SK-N-SH (cell line): ENCODE measurements around the gene ISM1. TPM values are rescaled to one million over a fixed set of nuclear protein-coding genes. Genes with fewer than 3 reads are reported as not detected.

Experiments used
- CTCF ChIA-PET: fragments of 300-600, 350-600 bp; formaldehyde crosslinking; extraction: SDS; loops from one replicate; lab custom pipeline; 2021; lab: Yijun Ruan, JAX
- POLR2A ChIA-PET: fragments of 350-600 bp; sonication (Branson Sonifier 250); formaldehyde crosslinking; extraction: SDS; loops from one replicate; lab custom pipeline; 2020; ENCODE audit warnings: antibody characterized with exemption, inconsistent platforms; lab: Yijun Ruan, JAX
- DNase-seq: peaks from one replicate; pipeline ENCODE4 v3.0.0; 2012
- H2AFZ ChIP-seq: fragments of 200-600 bp; sonication (generic); 2 replicates; pipeline ENCODE4 v1.8.1; 2016; ENCODE audit warnings: antibody characterized with exemption, mild to moderate bottlenecking, low read depth
- H3F3A ChIP-seq: fragments of 200-600 bp; sonication (generic); replicated peaks from 2 replicates; pipeline ENCODE3; 2016; ENCODE audit warnings: antibody characterized with exemption, mild to moderate bottlenecking; ENCODE audit not compliant: insufficient read depth
- H3K27ac ChIP-seq, 2 experiments: fragments of 200-500 bp in 1 of 2; fragments of 200-600 bp in 1 of 2; sonication (Bioruptor generic) in 1 of 2; sonication (generic), shearing (Covaris generic) in 1 of 2; 2 replicates each; pipeline versions ENCODE4 v1.5.1 to v1.6.1; 2014 to 2016; ENCODE audit warnings: low read depth in 2 of 2, inconsistent platforms in 1 of 2, low read length in 1 of 2, mild to moderate bottlenecking in 1 of 2, mixed read lengths in 1 of 2
- H3K27me3 ChIP-seq: fragments of 200-600 bp; sonication (generic), shearing (Covaris generic); 2 replicates; pipeline ENCODE4 v1.6.1; 2016; ENCODE audit warnings: mixed run types; ENCODE audit not compliant: insufficient read depth
- H3K36me3 ChIP-seq, 2 experiments: fragments of 200-500 bp in 1 of 2; fragments of 200-600 bp in 1 of 2; sonication (Bioruptor generic) in 1 of 2; sonication (generic) in 1 of 2; replicated peaks in 1 of 2; 2 replicates each; pipeline versions ENCODE3 to v1.5.1; 2014 to 2016; ENCODE audit warnings: low read length in 1 of 2, mild to moderate bottlenecking in 1 of 2; ENCODE audit not compliant: insufficient read depth in 2 of 2, control insufficient read depth in 1 of 2
- H3K4me1 ChIP-seq, 2 experiments: fragments of 200-500 bp in 1 of 2; fragments of 200-600 bp in 1 of 2; sonication (Bioruptor generic) in 1 of 2; sonication (generic), shearing (Covaris generic) in 1 of 2; 2 replicates each; pipeline versions ENCODE4 v1.5.1 to v1.6.1; 2014 to 2016; ENCODE audit warnings: low read depth in 1 of 2, low read length in 1 of 2, mixed run types in 1 of 2; ENCODE audit not compliant: insufficient read depth in 2 of 2, control insufficient read depth in 1 of 2
- H3K4me2 ChIP-seq: fragments of 200-600 bp; sonication (generic), shearing (Covaris generic); 2 replicates; pipeline ENCODE4 v1.6.1; 2017; ENCODE audit warnings: mixed run types
- H3K4me3 ChIP-seq, 2 experiments: fragments of 200-500 bp in 1 of 2; fragments of 200-600 bp in 1 of 2; sonication (Bioruptor generic) in 1 of 2; sonication (generic), shearing (Covaris generic) in 1 of 2; 2 replicates each; pipeline versions ENCODE4 v1.5.1 to v1.8.1; 2014 to 2016; ENCODE audit warnings: low read depth in 2 of 2, inconsistent platforms in 1 of 2, low read length in 1 of 2, mild to moderate bottlenecking in 1 of 2, mixed read lengths in 1 of 2, moderate library complexity in 1 of 2
- H3K79me2 ChIP-seq: fragments of 200-600 bp; sonication (generic); 2 replicates; pipeline ENCODE4 v1.8.1; 2017; ENCODE audit warnings: mild to moderate bottlenecking; ENCODE audit not compliant: insufficient read depth
- H3K9ac ChIP-seq: fragments of 200-600 bp; sonication (generic); 2 replicates; pipeline ENCODE4 v1.6.1; 2017; ENCODE audit warnings: mixed run types
- H3K9me2 ChIP-seq: fragments of 200-600 bp; sonication (generic); 2 replicates; pipeline ENCODE4 v1.6.1; 2017; ENCODE audit warnings: mixed run types
- H3K9me3 ChIP-seq: fragments of 200-600 bp; sonication (generic); 2 replicates; pipeline ENCODE4 v1.6.1; 2017; ENCODE audit warnings: mixed run types, mild to moderate bottlenecking, moderate library complexity
- H4K20me1 ChIP-seq: fragments of 200-600 bp; sonication (generic); 2 replicates; pipeline ENCODE4 v1.6.1; 2017; ENCODE audit warnings: mild to moderate bottlenecking, mixed run types; ENCODE audit not compliant: insufficient read depth
- EP300 ChIP-seq, 2 experiments: IDR thresholded peaks; 2 replicates each; pipeline versions ENCODE4 v1.4.0 to v1.6.1; 2012; ENCODE audit warnings: borderline replicate concordance in 1 of 2, low read depth in 1 of 2, low read length in 1 of 2
- EZH2phosphoT487 ChIP-seq: fragments of 200-600 bp; sonication (generic); IDR thresholded peaks from 2 replicates; pipeline ENCODE4 v1.6.1; 2017; ENCODE audit warnings: low read depth, mixed run types, mild to moderate bottlenecking, antibody characterized with exemption, moderate library complexity, borderline replicate concordance
- FOXM1 ChIP-seq: IDR thresholded peaks from 2 replicates; pipeline ENCODE4 v1.4.0; 2012; ENCODE audit warnings: low read depth, mild to moderate bottlenecking
- GABPA ChIP-seq: IDR thresholded peaks from 2 replicates; pipeline ENCODE4 v1.4.0; 2012; ENCODE audit warnings: low read depth, mild to moderate bottlenecking
- GATA2 ChIP-seq: sonication (generic); formaldehyde crosslinking; IDR thresholded peaks from 2 replicates; pipeline ENCODE4 v1.5.0; 2020; ENCODE audit warnings: mild to moderate bottlenecking, missing genetic modification reagents
- JUND ChIP-seq: IDR thresholded peaks from 2 replicates; pipeline ENCODE4 v1.4.0; 2012
- POLR2AphosphoS5 ChIP-seq: IDR thresholded peaks from 2 replicates; pipeline ENCODE4 v1.6.1; 2012; ENCODE audit warnings: low read depth, low read length
- RAD21 ChIP-seq: IDR thresholded peaks from 2 replicates; pipeline ENCODE4 v1.6.1; 2012; ENCODE audit warnings: mild to moderate bottlenecking, low read length
- RCOR1 ChIP-seq: fragments of 150-350 bp; IDR thresholded peaks from 2 replicates; pipeline ENCODE4 v1.6.1; 2017; ENCODE audit warnings: antibody characterized with exemption, low read length
- TAF1 ChIP-seq: IDR thresholded peaks from 2 replicates; pipeline ENCODE4 v1.6.1; 2012; ENCODE audit warnings: low read depth, mild to moderate bottlenecking, low read length, moderate library complexity, borderline replicate concordance
- YY1 ChIP-seq: IDR thresholded peaks from 2 replicates; pipeline ENCODE4 v1.4.0; 2012; ENCODE audit warnings: low read depth, mild to moderate bottlenecking
- WGBS: methylation state at CpG from one replicate; pipeline ENCODE4 v1.1.6; 2017; ENCODE audit warnings: low lambda C conversion rate; 5-methylcytosine and 5-hydroxymethylcytosine counted together
- polyA plus RNA-seq, 3 experiments: library from polyadenylated mRNA; depleted of rRNA; stranded (reverse); fragments of >200 nt; gene quantifications; 2 replicates each; pipeline ENCODE4 v1.2.3, GENCODE V29; 2012
- TF ChIP-seq, protein P1 (sequence below): IDR thresholded peaks from 2 replicates; pipeline ENCODE4 v1.6.1; 2012; ENCODE audit warnings: mild to moderate bottlenecking, low read depth, low read length, moderate library complexity
- TF ChIP-seq, protein P2 (sequence below): fragments of 150-350 bp; IDR thresholded peaks from 2 replicates; pipeline ENCODE4 v1.6.1; 2017; ENCODE audit warnings: antibody characterized with exemption, low read length, low read depth, borderline replicate concordance
- TF ChIP-seq, protein P3 (sequence below): IDR thresholded peaks from 2 replicates; pipeline ENCODE4 v1.4.0; 2012; ENCODE audit warnings: low read depth, borderline replicate concordance
- TF ChIP-seq, protein P4 (sequence below): IDR thresholded peaks from 2 replicates; pipeline ENCODE4; 2012
- TF ChIP-seq, protein P5 (sequence below): IDR thresholded peaks from 2 replicates; pipeline ENCODE4 v1.4.0; 2012; ENCODE audit warnings: low read depth, borderline replicate concordance

Gene ISM1
- polyA plus RNA-seq, 1 of the 3 experiments (the other 2 are of a cell fraction), result not detected

DNA sequence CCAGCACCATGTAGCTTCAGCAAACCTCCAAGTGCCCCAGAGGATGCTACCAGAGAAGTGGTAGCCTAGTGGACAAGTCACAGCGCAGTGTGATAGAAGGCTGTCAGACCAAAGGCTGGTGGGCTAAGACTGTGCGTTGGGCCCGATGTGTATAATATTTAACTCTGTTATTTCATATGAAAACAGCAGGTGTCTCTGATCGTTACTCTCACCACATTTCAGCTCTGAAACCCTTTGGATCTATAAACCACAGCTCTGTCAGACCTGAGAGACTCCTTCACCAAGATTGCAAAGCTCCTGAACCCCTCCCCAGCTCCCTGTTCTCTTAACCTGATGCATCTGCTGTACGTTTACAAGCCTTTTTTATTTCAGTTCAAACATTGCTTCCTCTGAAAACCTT lies 43.8 kb downstream of the ISM1 start:
- Histone ChIP-seq H3F3A (no peaks in the 10 kb centered on the region), H2AFZ (no peak overlapping the region), H3K9ac (no peak overlapping the region), H3K4me3 (no peak overlapping the region), H3K79me2 (no peaks in the 10 kb centered on the region), H3K4me2 (no peak overlapping the region), H3K36me3 (no peaks in the 10 kb centered on the region), H3K9me3 (no peaks in the 10 kb centered on the region), H3K9me2 (no peaks in the 10 kb centered on the region), H3K4me1 (no peaks in the 10 kb centered on the region), H4K20me1 (no peaks in the 10 kb centered on the region), H3K27ac (no peak overlapping the region), H3K27me3 (no peaks in the 10 kb centered on the region; the same call in 1 of the 2 replicates)
- POLR2A ChIA-PET, result no interaction called here
- WGBS, result 51% methylated on average over 5 of the region's 5 CpGs
- CTCF ChIA-PET, result interaction anchor here (0.6 to 1.3 kb wide), 3 partner anchors 15 to 340 kb away, joined by 3 to 5 read pairs (median 3); no protein-coding TSS in a partner anchor
- TF ChIP-seq, protein P1, sequence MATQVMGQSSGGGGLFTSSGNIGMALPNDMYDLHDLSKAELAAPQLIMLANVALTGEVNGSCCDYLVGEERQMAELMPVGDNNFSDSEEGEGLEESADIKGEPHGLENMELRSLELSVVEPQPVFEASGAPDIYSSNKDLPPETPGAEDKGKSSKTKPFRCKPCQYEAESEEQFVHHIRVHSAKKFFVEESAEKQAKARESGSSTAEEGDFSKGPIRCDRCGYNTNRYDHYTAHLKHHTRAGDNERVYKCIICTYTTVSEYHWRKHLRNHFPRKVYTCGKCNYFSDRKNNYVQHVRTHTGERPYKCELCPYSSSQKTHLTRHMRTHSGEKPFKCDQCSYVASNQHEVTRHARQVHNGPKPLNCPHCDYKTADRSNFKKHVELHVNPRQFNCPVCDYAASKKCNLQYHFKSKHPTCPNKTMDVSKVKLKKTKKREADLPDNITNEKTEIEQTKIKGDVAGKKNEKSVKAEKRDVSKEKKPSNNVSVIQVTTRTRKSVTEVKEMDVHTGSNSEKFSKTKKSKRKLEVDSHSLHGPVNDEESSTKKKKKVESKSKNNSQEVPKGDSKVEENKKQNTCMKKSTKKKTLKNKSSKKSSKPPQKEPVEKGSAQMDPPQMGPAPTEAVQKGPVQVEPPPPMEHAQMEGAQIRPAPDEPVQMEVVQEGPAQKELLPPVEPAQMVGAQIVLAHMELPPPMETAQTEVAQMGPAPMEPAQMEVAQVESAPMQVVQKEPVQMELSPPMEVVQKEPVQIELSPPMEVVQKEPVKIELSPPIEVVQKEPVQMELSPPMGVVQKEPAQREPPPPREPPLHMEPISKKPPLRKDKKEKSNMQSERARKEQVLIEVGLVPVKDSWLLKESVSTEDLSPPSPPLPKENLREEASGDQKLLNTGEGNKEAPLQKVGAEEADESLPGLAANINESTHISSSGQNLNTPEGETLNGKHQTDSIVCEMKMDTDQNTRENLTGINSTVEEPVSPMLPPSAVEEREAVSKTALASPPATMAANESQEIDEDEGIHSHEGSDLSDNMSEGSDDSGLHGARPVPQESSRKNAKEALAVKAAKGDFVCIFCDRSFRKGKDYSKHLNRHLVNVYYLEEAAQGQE, result no peak
- TF ChIP-seq, protein P2, sequence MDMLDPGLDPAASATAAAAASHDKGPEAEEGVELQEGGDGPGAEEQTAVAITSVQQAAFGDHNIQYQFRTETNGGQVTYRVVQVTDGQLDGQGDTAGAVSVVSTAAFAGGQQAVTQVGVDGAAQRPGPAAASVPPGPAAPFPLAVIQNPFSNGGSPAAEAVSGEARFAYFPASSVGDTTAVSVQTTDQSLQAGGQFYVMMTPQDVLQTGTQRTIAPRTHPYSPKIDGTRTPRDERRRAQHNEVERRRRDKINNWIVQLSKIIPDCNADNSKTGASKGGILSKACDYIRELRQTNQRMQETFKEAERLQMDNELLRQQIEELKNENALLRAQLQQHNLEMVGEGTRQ, result no peak
- TF ChIP-seq RCOR1 (no peak), POLR2AphosphoS5 (no peak), GATA2 (CRISPR knock-in tag) (no peak), FOXM1 (no peak), GABPA (no peak), EZH2phosphoT487 (no peak), YY1 (no peak), TAF1 (no peak), JUND (no peak), RAD21 (no peak), EP300 (IDR thresholded peaks at IDR 0.05; ENCODE audit: borderline replicate concordance in 1 of 2, low read depth in 1 of 2, low read length in 1 of 2) (no peak)
- TF ChIP-seq, protein P3, sequence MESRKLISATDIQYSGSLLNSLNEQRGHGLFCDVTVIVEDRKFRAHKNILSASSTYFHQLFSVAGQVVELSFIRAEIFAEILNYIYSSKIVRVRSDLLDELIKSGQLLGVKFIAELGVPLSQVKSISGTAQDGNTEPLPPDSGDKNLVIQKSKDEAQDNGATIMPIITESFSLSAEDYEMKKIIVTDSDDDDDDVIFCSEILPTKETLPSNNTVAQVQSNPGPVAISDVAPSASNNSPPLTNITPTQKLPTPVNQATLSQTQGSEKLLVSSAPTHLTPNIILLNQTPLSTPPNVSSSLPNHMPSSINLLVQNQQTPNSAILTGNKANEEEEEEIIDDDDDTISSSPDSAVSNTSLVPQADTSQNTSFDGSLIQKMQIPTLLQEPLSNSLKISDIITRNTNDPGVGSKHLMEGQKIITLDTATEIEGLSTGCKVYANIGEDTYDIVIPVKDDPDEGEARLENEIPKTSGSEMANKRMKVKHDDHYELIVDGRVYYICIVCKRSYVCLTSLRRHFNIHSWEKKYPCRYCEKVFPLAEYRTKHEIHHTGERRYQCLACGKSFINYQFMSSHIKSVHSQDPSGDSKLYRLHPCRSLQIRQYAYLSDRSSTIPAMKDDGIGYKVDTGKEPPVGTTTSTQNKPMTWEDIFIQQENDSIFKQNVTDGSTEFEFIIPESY, result no peak
- TF ChIP-seq, protein P4, sequence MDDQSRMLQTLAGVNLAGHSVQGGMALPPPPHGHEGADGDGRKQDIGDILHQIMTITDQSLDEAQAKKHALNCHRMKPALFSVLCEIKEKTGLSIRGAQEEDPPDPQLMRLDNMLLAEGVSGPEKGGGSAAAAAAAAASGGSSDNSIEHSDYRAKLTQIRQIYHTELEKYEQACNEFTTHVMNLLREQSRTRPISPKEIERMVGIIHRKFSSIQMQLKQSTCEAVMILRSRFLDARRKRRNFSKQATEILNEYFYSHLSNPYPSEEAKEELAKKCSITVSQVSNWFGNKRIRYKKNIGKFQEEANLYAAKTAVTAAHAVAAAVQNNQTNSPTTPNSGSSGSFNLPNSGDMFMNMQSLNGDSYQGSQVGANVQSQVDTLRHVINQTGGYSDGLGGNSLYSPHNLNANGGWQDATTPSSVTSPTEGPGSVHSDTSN, result no peak
- TF ChIP-seq, protein P5, sequence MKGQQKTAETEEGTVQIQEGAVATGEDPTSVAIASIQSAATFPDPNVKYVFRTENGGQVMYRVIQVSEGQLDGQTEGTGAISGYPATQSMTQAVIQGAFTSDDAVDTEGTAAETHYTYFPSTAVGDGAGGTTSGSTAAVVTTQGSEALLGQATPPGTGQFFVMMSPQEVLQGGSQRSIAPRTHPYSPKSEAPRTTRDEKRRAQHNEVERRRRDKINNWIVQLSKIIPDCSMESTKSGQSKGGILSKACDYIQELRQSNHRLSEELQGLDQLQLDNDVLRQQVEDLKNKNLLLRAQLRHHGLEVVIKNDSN, result no peak
- DNase-seq, result no peak
